SK-N-DZ (cell line): Measurements from ENCODE around the gene C5orf47. TPM values are rescaled to one million over a fixed set of nuclear protein-coding genes. Genes with fewer than 3 reads are reported as not detected.

Experiments
- DNase-seq: peaks from one replicate; pipeline ENCODE4 v3.0.0-alpha.2; 2015; ENCODE audit warnings: low spot score
- polyA plus RNA-seq, 2 experiments: library from polyadenylated mRNA; depleted of rRNA; stranded (reverse); fragments of >200 nt; gene quantifications; 2 replicates each; pipeline ENCODE4 v1.2.3, GENCODE V29; 2014

C5orf47 gene, protein sequence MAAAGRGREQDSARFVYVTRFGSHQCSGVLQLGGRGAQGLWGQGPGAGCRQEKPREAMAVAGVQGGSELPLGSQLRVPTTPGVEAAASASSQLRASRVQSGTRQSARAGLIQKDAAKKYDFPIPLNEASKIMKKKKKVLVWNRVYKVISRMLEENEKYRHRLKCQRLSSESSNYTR
- polyA plus RNA-seq (2014; cell fraction: cytosol; rRNA removed), result 0.26 TPM in 1 of 2 replicates, not detected in the other
- not detected in 2 replicates for polyA plus RNA-seq (2014; cell fraction: nucleus; rRNA removed)

DNA sequence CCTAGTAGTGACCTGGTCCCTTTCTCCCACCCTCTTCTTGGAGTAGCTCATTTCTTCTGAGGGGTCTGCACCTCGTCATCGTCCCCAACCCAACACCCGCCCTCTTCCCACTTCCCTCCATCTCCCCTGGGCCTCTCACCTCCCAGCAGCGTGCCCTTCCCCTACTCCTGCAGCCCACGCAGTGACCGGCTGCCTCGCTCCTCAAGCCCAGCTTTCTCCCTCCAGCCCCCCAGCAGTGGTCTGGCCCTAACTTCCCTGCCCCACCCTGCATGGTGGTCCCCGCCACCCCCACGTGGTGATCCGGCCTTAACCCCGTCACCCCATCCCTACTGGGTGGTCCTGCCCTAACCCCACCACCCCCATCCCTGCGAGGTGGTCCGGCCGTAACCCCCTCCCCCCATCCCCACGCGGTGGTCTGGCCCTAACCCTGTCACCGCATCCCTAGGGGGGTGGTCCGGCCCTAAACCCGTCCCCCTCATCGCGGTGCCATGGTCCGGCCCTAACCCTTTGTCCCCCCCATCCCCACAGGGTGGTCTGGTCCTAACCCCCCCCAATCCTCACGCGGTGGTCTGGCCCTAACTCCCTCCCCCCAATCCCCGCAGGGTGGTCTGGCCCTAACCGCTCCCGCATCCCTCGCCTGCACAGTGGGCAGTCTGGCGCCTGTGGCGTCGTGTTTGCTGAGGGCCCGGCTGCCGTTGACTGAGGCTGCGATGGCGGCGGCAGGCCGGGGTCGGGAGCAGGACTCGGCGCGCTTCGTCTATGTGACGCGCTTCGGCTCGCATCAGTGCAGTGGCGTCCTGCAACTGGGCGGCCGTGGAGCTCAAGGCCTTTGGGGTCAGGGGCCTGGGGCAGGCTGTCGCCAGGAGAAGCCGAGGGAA, at the start of gene C5orf47:
Gene C5orf47 (plus strand): TSS at position 617 of the 878 bp plus-strand sequence. CDS start 94 bp downstream, at position 711.
- DNase-seq, result no peak

DNA sequence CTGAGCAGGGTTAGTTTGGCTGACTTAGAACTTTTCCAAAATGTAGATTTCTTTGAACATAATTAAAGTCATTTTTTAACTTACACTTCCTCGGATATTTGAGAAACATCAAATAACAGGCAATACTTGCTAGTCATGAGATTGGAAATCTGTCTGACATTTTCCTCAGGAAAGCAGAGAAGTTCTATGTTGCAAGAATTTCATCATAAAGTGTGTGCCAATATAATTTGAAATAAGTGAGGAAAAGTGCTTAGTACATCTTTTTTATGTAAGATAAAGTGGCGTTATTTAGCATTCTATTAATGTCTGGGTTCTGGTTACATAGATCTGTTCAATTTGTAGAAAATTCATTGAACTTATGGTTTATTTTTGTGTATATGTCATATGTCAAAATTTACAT, 48.7 kb upstream of the C5orf47 start:
- DNase-seq, result no peak

DNA sequence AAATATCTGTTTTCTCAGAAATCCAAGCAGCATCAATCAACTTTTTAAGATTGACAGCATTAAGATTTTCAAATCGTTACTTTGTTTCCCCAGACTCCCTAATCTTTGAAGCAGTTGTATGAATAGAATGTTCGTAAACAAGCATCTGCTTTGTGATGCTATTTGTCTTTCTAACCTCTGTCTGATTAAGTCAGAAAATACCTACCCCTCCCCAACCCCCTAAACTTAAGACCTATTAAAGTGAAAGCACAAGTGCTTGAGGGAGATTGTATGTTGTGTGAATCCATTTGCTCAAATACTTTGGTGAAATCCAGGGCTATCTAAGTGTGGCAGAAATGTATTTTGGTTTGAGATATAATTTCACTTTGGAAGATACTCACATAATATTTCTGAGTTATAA, 47.9 kb upstream of the C5orf47 start:
- no peak for DNase-seq

DNA sequence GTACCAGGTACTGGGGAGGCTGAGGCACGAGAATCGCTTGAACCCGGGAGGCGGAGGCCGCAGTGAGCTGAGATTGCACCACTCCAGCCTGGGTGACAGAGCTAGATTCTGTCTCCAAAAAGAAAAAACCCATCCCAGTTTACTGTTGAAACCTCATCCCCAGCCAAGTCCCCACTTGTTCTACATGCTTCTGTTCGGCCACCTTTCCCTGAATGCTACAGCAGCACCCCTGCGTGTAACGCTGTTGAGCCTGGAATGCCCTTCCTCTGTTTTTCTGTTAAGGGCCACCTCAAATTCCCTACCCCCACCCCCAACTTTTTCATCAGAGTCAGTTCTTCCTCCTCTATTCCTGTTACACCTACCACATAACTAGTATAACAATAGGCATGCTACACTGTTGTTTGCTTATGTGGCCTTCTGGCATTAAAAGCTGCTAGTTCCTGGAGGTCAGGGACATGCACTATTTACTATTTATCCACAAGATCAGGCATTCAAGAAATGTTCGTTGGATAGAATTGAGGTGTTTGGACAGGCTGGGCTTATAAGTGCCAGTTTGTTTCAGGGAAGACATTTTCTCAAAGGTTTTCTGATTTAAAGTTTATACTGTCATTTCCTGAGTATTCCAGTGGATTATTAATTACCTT, 47.1 kb upstream of the C5orf47 start:
- DNase-seq, result no peak

DNA sequence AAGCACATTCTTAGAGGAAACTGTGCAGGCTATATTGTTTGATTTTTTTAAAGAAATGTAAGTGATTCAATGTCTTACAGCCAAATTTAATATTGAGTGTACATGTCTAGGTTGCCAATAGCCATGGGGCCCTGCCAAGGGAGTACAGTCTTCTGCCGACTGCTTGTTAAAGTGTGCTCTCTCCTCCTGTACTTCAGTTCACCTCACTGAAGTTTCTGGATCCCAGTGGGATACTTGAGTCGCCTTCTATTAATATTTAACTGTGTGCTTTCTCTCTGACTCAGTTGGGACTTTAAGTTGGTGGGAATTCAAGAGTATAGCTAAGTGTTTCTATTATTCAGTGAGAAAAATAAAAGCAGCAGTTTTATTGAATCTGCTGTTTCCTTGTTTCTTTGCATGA, 44.5 kb upstream of the C5orf47 start:
- DNase-seq, result no peak

DNA sequence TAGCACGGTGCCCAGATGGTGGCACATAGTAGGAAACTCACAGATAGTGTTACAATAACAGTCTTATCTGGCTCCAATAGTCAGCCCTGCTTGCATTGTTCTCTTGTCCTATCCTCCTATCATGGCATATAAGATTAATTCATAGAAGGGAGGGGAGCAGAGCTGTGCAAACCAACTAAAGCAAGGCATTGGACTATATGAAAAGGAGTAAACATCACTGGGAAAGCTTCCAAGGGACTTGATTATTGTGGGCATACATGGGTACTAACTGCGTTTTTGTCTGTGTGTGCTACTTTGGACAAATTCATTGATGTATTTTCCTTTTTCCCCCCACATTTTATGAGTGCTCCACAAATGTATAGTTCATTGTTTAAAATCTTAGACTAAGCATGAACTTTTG, 43.8 kb upstream of the C5orf47 start:
- DNase-seq, result no peak

DNA sequence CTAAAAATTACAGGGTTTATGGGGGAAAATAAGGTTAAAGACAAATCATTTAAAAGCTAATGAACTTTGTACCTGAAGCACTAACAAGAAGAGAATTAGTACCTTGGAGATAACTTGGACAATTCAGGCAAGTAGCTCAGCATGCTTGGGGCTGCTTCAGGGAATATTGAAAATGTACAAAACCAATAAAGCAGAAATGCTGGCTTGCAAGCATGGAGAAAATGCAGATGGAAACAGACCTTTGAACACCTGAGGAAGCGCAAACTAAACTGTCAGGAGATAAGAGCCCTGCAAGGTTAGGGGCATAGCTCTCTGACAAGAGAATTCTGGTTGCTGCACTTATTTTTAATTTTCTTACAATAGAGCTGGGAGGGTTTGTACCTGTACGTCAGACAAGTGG, 42.6 kb upstream of the C5orf47 start:
- DNase-seq, result no peak

DNA sequence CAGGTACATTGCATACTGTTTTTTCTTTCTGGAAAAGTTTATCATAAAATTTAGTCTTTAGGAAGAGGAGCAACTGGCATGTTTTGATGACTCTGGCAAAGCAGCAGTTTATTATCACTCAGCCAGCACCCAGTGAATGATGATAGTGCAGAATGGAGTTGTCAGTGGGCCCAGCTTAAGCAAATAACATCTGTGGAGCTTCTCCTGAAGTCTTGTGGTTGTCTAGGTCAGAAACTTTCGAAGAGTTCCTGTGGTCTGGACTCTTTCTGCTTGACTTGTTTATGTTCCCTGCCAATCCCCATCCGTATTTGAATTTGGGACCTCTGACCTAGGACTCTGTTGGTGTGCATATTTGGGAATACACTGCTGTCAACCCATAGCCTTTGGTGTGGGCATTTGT, 38.1 kb upstream of the C5orf47 start:
- no peak for DNase-seq

DNA sequence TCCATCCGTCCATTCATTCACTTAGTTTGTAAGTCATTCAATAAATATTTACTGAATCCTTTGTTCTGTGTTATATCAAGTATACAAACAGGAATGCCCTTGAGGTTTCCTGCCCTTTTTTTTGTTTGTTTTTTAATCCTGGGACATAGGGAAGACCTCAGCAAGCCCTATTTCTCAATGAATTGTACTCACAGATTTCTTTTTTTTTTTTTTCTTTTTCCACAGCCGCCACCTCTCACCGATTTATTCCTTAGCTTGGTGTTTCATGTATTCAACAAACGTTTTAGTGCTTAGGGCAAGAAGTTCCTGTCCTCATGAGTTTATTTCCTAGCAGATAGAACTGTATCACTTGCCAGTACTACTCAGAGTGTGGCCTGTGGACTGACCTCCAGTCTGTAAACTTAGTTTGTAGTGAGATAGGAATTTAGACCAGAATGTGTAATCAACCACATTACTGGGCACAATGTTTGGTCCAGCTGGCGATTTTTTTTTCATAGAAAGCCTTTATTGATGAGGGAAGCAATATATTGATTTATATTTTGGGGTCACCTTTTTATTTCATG, 35.4 kb upstream of the C5orf47 start:
- no peak for DNase-seq

DNA sequence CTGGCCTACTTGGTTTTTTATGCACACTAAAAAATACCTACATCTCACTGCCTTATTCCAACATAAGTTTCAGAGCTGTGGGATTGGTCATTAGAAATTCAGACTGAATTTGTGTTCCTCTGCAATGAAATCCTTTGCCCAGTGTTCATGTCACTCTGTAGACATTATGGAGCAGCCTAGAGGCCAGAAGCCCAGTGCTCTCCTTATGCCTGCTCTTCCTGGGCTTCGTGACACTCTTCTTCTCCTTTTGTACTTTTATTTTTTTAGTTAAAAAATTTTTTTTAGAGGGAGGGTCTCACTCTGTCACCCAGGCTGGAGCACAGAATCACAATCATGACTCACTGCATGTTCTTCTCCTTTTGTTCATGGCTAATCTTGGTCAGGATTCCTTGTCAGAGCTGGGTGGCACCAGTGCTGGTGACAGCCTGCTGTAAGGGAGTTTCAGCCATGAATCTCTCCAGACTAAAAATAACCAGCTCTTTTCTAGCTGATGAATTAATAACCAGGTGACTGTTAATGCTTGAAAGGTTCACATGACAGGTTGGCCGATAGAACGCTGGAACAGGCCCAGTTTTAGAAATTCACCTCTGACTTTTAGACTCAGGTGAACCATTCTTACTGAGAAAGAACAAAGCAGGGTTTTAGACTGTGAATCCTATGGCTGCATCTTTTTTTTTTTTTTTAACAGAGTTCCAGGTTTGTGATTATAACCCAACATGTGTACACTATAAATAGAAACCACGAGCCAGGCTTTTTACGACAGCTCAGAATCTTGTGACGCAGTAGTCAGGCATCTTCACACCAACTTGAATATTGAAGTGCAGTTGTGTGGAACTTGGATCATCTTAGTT, 34.1 kb upstream of the C5orf47 start:
- no peak for DNase-seq

DNA sequence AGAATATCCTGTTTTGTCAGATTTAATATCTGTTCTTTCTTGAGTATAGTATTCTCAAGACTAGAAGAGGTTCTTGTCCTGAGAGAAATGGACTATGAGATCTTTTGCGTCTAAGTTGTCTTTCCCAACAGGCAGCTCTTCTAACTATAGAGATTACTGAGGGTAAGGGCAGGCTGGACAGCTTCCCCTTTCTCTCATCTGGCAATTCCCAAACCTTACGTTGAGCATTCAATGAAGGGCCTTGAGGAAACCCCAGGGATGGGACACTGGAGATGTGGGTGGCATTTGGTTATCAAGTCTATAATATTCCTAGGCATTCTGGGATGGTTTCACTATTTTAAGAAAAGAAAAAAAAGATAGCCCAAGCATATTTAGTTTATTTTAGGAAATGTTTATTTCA, 28.0 kb upstream of the C5orf47 start:
- DNase-seq, result no peak

DNA sequence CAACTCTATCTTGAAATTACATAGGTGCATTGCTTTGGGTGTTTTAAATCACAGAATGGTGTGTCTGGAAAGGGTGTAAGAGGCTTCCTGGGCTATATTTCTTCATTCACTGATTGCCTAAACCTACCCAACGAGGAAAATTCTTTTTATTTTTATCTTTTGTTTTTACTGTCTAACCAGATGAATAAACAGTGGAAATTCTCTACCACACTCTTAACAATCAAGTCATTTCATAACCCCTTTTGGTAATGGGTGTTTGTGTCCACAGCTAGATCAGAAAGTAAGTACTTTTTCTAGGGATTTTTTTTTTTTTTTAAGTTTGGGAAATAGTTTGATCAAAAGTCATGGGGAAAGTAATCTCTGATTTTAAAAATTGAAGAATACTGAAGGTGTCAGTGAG, 27.6 kb upstream of the C5orf47 start:
- DNase-seq, result no peak

DNA sequence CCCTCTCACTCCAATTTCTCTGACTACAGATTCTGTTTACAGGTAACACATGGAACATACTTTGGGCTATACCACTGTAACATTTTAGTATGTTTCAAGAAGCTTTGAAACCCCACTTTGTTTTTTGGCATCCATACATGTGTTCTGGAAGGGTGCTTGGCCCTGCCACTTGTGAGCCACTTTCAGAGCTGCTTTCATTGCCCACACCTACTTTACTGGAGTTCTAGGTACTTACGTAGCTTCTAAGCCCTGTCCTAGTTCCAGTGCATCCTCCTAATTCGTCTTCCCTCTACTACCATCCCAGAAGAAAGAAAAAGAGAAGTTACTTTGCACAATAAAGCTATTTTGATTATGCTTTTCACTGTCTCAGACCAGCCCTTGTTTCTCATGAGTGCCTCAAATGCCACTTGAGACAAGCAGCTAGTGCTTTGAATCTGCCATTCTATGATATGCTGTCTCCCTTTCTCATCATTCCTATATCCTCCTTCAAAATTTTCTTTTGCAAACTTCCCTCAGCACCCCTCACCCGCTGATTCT, 26.5 kb upstream of the C5orf47 start:
- no peak for DNase-seq

DNA sequence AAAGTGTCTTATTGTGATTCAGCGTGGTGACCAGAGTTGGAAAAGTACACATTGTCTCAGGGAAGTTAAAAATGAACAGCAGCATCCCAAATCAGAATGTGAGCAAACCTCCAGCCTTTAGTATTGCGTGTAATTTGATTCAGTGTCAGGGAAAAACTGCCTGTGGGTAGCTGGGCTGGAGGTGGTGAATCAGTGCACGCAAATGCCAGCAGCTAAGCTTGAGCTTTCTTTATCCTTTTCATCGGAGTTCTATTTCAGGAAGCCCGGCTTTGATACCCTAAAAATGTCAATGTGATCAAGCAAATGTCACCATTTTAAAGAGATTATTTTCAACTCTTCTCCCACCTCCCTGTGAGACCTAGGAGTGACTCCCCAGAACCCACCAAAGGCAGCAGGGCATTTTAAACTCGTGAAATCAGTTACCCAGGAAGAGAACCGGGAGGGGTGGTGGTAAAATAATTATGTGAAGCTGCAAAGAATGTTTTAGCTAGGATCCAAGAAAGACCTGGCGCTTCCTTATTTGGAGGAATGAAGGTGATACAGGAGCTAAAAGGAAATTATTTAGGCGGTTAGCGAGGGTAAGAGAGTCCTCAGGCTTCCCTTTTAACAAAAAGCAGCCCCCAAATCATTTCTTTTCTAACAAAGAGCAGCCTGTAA, 25.7 kb upstream of the C5orf47 start:
- no peak for DNase-seq

DNA sequence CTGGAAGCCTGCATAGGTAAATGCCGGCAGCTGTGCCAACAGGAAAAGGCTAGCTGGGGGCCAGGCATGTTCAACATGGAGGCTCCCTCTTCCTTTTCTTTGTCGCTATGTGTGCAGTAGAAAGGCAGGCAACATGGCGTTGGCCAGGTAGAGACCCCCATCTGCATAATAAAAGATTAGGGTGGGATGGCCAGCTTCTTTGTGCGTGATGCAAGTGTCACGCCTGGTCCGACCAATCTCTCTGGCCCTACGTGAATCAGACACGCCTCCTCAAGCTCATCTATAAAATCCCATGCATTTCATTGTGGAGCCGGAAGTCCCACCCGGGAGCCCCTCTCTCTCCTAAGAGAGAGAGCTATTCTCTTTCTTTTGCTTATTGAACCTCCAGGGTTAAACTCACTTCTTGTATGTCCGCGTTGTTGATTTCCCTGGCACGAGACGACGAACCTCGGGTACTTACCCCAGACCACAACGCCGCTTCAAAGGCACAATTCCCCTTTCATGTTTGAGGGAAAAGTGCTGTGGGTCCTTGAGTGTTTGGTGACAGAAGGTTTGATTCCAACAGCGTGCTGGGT, 25.0 kb upstream of the C5orf47 start:
- peak; percentile 88 for DNase-seq

DNA sequence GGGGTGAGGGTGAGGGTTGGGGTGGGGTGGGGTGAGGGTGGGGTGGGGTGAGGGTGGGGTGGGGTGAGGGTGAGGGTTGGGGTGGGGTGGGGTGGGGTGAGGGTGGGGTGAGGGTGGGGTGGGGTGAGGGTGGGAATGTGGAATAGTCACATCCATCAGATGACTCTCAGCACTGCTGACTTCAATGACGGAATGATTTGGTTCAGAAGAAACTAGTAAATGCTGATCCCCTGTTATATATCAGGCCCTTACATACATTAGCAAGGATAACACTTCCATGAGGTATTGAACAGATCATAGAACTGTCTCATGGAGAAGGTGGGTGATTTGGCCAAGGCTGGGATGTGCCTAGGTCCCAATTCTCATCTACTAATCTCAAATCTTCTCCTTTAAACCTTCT, 24.5 kb upstream of the C5orf47 start:
- DNase-seq, result no peak

DNA sequence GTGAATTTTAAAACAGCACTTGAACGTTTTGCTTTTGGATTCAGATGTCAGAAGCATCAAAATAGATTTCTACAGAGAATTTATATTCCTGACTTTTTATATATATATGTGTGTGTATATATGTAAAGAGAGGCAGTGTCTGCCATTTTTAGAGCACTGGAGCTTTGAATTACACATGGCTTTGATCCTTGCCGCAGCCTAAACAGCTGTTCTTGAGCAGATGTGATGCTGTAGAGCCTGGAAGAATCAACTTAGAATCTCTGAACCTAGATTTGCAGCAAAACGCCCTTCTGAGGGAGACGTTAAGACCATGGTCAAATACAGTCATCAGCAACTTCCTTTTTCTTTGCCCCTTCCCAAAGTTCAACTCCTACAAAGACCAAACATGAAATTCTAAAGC, 21.7 kb upstream of the C5orf47 start:
- DNase-seq, result no peak

DNA sequence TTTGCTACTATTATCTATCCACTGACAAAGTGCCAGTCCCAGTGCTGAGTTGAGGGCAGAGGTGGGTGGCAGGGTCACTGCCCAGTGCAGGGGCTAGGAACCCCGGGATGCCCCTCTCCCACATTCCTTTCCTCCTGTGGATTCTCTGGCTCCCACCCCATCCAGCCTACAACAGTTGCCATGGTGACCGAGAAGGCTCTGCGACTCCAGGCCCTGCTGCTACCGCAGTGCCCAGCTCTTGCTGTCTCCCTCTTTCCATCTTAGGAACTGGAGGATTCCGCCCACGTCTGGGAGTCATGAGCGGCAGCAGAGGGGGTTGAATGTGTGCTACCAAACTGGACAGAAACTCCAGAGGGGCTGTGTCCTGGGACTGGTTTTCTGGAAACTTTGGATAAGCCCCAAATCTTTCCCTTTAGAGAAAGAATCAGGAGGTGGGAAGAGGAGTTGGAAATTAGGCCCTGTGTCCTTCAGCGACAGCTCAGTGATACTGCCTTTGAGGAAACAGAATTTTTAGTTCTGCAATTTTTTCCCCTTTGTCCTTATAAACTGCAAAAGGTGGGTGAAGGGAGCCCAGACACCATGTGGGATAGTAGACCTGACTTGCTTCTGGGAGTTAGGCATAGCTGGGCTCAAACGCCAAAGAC, 20.7 kb upstream of the C5orf47 start:
- DNase-seq, result peak; percentile 73
